GM18873 (cell line): ENCODE measurements around the gene DHX35.
"Not testable (repeated sequence)": the region's sequence is repeated elsewhere in the genome, so short reads cannot be mapped to it uniquely, and the experiment has no call there.

Experiments
- ATAC-seq: cut with Tn5 transposase; IDR thresholded peaks from one replicate; pipeline ENCODE4 v1.9.1; 2021; ENCODE audit warnings: mild to moderate bottlenecking, moderate library complexity, moderate number of reproducible peaks; ENCODE audit not compliant: unreplicated experiment, low FRiP score

The DHX35 gene

GRCh38 chr20:38973107-38973506 lies 11.0 kb downstream of the DHX35 start:
- no peak for ATAC-seq

GRCh38 chr20:38973645-38974044 lies 11.5 kb downstream of the DHX35 start:
- ATAC-seq: no peak

GRCh38 chr20:38975539-38976120 lies 13.5 kb downstream of the DHX35 start:
- ATAC-seq: no peak

GRCh38 chr20:38979434-38979833 lies 17.3 kb downstream of the DHX35 start:
- ATAC-seq: no peak

GRCh38 chr20:38979842-38980241 lies 17.7 kb downstream of the DHX35 start:
- no peak for ATAC-seq

- ATAC-seq: no peak
These were observed 20.1 kb downstream of the DHX35 start for GRCh38 chr20:38982291-38982690.

- no peak for ATAC-seq
These were observed 22.9 kb downstream of the DHX35 start for GRCh38 chr20:38985060-38985459.

- no peak for ATAC-seq
These were observed 23.5 kb downstream of the DHX35 start for GRCh38 chr20:38985603-38986170.

- ATAC-seq: no peak
These were observed 24.5 kb downstream of the DHX35 start for GRCh38 chr20:38986663-38987062.

GRCh38 chr20:38987777-38988176 lies 25.6 kb downstream of the DHX35 start:
- peak; percentile 56 for ATAC-seq

- no peak for ATAC-seq
These were observed 28.6 kb downstream of the DHX35 start for GRCh38 chr20:38990728-38991127.

- no peak for ATAC-seq
These were observed 29.9 kb downstream of the DHX35 start for GRCh38 chr20:38991814-38992704.

- ATAC-seq: no peak
These were observed 33.4 kb downstream of the DHX35 start for GRCh38 chr20:38995536-38996044.

- not testable (repeated sequence) for ATAC-seq
These were observed 34.7 kb downstream of the DHX35 start for GRCh38 chr20:38996866-38997265.

GRCh38 chr20:38997622-38998021 lies 35.5 kb downstream of the DHX35 start:
- ATAC-seq: peak; percentile 73

GRCh38 chr20:38999217-38999616 lies 37.1 kb downstream of the DHX35 start:
- ATAC-seq: no peak

GRCh38 chr20:38999965-39000910 lies 38.1 kb downstream of the DHX35 start:
- ATAC-seq: no peak

GRCh38 chr20:39004508-39004907 lies 42.4 kb downstream of the DHX35 start:
- ATAC-seq: no peak

- ATAC-seq: no peak
These were observed 47.2 kb downstream of the DHX35 start for GRCh38 chr20:39009348-39009747.

- ATAC-seq: no peak
These were observed 48.4 kb downstream of the DHX35 start for GRCh38 chr20:39010496-39010895.
